HG03139 (cell line): Measurements from ENCODE around the gene PRPF40A.
A peak's percentile ranks its signal among the peaks of the same experiment; 100 is the strongest.

Experiments used
- ATAC-seq: cut with Tn5 transposase; IDR thresholded peaks from one replicate; pipeline ENCODE4 v1.9.1; 2021; ENCODE audit not compliant: unreplicated experiment

The PRPF40A gene

GRCh38 chr2:152718076-152718908 lies 1.0 kb upstream of the PRPF40A start, which contains the start of gene ARL6IP6:
Gene ARL6IP6, plus strand, starts transcription at chr2:152718620. Its CDS starts 5 bp downstream, at chr2:152718625.
- ATAC-seq = peak; percentile 65

GRCh38 chr2:152716805-152717227 lies 445 bp downstream of the PRPF40A start:
- no peak for ATAC-seq

GRCh38 chr2:152715854-152716428 lies 1.3 kb downstream of the PRPF40A start:
- no peak for ATAC-seq

- no peak for ATAC-seq
These were observed 2.1 kb downstream of the PRPF40A start for GRCh38 chr2:152715112-152715511.

- ATAC-seq = no peak
These were observed 6.5 kb downstream of the PRPF40A start for GRCh38 chr2:152710713-152711112.

GRCh38 chr2:152708742-152709141 lies 8.5 kb downstream of the PRPF40A start:
- ATAC-seq = no peak

GRCh38 chr2:152706477-152707021 lies 10.7 kb downstream of the PRPF40A start:
- ATAC-seq = no peak

- no peak for ATAC-seq
These were observed 16.1 kb downstream of the PRPF40A start for GRCh38 chr2:152701198-152701597.

- no peak for ATAC-seq
These were observed 20.8 kb downstream of the PRPF40A start for GRCh38 chr2:152696476-152696875.

- ATAC-seq = no peak
These were observed 21.5 kb downstream of the PRPF40A start for GRCh38 chr2:152695763-152696162.

- no peak for ATAC-seq
These were observed 23.1 kb downstream of the PRPF40A start for GRCh38 chr2:152694161-152694661.

GRCh38 chr2:152693033-152693432 lies 24.2 kb downstream of the PRPF40A start:
- ATAC-seq = peak; percentile 77

- no peak for ATAC-seq
These were observed 30.9 kb downstream of the PRPF40A start for GRCh38 chr2:152686321-152686720.

- ATAC-seq = no peak
These were observed 33.9 kb downstream of the PRPF40A start for GRCh38 chr2:152683400-152683799.

- ATAC-seq = no peak
These were observed 34.6 kb downstream of the PRPF40A start for GRCh38 chr2:152682663-152683062.

GRCh38 chr2:152678808-152679207 lies 38.5 kb downstream of the PRPF40A start:
- no peak for ATAC-seq

GRCh38 chr2:152676461-152676860 lies 40.8 kb downstream of the PRPF40A start:
- ATAC-seq = no peak

- no peak for ATAC-seq
These were observed 42.9 kb downstream of the PRPF40A start for GRCh38 chr2:152674334-152674733.

GRCh38 chr2:152664725-152665124 lies 52.5 kb downstream of the PRPF40A start:
- no peak for ATAC-seq

- no peak for ATAC-seq
These were observed 56.2 kb downstream of the PRPF40A start for GRCh38 chr2:152661076-152661475.

- ATAC-seq = no peak
These were observed 59.0 kb downstream of the PRPF40A start for GRCh38 chr2:152658221-152658620.

GRCh38 chr2:152657043-152657442 lies 60.2 kb downstream of the PRPF40A start:
- ATAC-seq = no peak
